ENCODE data around the gene MRPL49.
A peak's percentile ranks its signal among the peaks of the same experiment; 100 is the strongest.

Gene MRPL49

DNA sequence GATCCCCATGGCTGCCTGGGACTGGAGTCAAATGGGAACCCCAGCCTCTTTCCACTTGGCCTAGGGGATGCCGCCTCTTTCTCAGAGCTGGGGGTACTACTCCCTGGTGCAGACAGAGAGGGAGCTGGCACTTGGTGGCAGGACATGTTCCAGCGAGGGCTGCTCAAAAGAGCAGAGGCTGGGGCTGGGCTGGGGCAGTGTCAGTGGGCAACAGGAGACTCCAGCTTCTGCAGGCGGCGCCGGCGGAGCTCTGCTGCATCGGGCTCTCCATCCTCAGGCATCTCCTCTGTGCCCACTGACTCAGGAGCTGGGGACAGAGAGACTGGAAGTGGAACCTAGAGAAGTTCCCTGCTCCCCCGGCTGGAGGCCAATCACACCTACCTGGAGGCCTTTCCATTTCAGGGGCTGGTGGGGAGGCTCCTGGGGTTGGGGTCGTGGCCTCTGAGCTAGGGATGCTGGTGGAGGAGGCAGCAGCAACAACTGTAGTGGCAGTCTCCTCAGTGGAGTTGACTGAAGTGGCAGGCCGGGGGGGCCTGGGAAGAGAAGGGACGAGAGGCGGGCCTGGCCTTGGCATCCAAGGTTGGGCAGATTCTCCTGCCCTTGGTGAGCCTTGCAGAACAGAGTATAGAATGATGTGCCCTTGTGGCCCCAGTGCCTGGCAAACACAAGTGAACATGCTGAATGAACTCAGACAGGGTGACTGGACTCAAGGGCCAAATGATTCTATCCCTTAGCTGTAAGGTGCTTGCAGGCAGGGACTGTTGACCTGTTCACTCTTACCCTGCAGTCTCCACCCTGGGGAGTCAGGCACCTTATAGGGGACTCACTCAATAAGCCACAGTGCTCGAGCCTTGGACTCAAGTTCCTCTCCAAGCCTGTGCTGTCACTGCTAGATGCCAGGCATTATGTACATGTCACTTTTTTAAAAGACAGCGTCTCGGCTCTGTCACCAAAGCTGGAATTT, 6.3 kb downstream of the MRPL49 start:
- Histone ChIP-seq H3K36me3 (ENCODE audit: control insufficient read depth in 2 of 2, insufficient read depth in 2 of 2, low read length in 2 of 2) (peaks cover 70 to 86% of the 10 kb centered on the region in 2 donors), H3K27ac (ENCODE audit: low read depth in 2 of 2, low read length in 2 of 2) (no peak overlapping the region), H3K4me1 (ENCODE audit: control insufficient read depth in 2 of 2, insufficient read depth in 2 of 2, low read length in 2 of 2) (peaks cover 11 to 12% of the 10 kb centered on the region in 2 donors), H3K9ac (ENCODE audit: low read depth in 1 of 2, low read length in 2 of 2) (no peak overlapping the region), H3K4me3 (ENCODE audit: low read length in 2 of 2) (no peak overlapping the region), H3K9me3 (ENCODE audit: control insufficient read depth in 2 of 2, low read length in 2 of 2) (no peaks in the 10 kb centered on the region), H3K27me3 (ENCODE audit: control insufficient read depth in 2 of 2, insufficient read depth in 2 of 2, low read length in 2 of 2) (no peaks in the 10 kb centered on the region)

DNA sequence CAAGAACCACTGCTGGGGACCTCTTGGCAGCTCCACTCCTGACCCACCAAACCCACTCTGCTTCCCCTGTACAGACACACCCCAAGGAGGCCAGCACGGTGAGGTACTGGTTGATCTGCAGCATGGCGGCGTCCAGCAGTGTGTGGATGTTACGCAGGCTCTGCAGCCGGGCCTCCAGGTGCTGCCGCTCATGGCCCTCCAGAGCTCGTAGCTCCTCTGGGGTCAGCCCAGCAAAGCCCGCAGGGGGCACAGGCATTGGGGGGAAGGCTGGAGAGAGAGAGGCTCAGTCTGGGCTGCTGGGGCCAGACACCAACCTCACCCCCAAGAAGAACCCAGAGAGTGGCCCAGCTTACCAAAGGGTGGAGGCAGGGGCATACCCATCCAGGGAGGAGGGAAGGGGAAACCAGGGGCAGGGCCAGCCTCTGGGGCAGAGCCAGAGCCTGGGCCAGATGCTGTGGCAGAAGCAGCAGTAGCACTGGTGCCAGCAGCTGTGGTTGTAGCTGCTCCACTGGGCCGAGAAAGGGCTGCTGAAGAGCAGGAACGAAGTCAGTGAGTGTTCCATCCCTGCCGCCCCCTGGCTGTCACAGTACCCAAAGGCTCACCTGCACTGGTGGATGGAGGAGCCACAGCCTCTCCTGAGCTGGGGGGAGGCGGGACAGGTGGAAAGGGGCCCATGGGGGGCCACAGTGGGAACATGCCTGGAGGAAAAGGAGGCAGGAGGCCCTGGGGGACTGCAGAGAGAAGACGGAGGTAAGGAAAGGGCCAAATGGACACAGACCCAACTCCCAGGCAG, 7.7 kb downstream of the MRPL49 start:
- peaks cover 13 to 14% of the 10 kb centered on the region in 2 donors for H3K4me1 ChIP-seq (ENCODE audit: control insufficient read depth in 2 of 2, insufficient read depth in 2 of 2, low read length in 2 of 2)
- H3K9me3 ChIP-seq (ENCODE audit: control insufficient read depth in 2 of 2, low read length in 2 of 2), result no peaks in the 10 kb centered on the region
- no peak overlapping the region for H3K9ac ChIP-seq (ENCODE audit: low read depth in 1 of 2, low read length in 2 of 2)
- H3K27me3 ChIP-seq (ENCODE audit: control insufficient read depth in 2 of 2, insufficient read depth in 2 of 2, low read length in 2 of 2), result no peaks in the 10 kb centered on the region
- H3K4me3 ChIP-seq (ENCODE audit: low read length in 2 of 2), result no peak overlapping the region
- peaks cover 64 to 79% of the 10 kb centered on the region in 2 donors for H3K36me3 ChIP-seq (ENCODE audit: control insufficient read depth in 2 of 2, insufficient read depth in 2 of 2, low read length in 2 of 2)
- H3K27ac ChIP-seq (ENCODE audit: low read depth in 2 of 2, low read length in 2 of 2), result no peak overlapping the region

DNA sequence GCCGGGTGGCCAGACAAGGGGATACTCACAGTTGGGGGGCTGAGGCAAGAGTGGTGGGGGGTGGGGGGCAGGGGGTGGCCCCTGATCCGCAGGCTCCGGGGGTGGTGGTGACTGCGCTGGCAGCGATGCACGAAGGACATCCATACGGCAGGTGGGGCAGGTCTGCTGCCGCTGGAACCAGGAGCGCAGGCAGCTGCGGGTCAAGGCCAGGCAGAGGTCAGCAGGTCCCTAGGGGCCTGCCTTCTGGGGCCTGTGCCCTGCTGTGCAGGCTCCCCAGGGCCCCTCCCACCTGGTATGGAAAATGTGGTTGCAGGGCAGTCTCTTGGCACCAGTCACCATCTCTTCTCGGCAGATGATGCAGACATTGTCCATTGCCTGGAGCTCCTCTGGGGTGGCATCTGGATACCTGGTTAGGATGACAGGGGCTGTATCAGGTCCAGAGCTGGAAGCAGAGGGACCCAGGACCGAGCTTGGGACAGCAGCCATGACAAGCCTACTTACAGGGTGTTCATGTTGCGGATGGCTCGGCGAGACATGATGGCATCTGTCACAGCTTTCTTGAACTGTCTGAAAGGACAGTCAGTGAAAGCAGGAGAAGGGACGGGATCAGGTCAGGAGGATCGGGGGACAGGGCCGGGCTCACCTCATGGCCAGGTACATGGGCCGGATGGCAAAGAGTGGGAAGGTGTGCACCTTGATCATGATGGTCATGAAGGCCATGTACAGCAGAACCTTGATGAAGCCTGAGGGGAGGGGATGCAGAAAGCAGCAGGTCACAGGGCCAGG, 8.7 kb downstream of the MRPL49 start:
- peaks cover 21% of the 10 kb centered on the region in 2 donors for H3K4me1 ChIP-seq (ENCODE audit: control insufficient read depth in 2 of 2, insufficient read depth in 2 of 2, low read length in 2 of 2)
- no peaks in the 10 kb centered on the region for H3K27me3 ChIP-seq (ENCODE audit: control insufficient read depth in 2 of 2, insufficient read depth in 2 of 2, low read length in 2 of 2)
- no peak overlapping the region for H3K27ac ChIP-seq (ENCODE audit: low read depth in 2 of 2, low read length in 2 of 2)
- no peaks in the 10 kb centered on the region for H3K9me3 ChIP-seq (ENCODE audit: control insufficient read depth in 2 of 2, low read length in 2 of 2)
- no peak overlapping the region for H3K9ac ChIP-seq (ENCODE audit: low read depth in 1 of 2, low read length in 2 of 2)
- H3K4me3 ChIP-seq (ENCODE audit: low read length in 2 of 2), result no peak overlapping the region
- peaks cover 58 to 69% of the 10 kb centered on the region in 2 donors for H3K36me3 ChIP-seq (ENCODE audit: control insufficient read depth in 2 of 2, insufficient read depth in 2 of 2, low read length in 2 of 2)

DNA sequence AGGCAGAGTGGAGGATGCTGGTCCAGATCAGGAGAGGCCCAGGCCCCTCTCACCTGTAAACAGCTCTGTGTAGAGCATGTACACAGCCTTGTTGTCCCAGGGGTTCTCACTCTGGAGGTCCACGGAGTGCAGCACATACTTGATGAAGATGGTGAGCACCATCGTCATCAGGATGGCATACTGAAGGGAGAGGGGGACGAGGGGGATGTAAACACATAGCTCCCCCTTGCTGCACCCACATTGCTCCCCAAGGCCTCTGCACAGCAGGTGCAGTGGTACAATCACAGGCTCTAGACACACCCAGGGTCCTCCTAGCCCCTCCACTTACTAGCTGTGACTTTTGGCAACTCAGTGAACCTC, 9.3 kb downstream of the MRPL49 start:
- H3K4me3 ChIP-seq (ENCODE audit: low read length in 2 of 2), result no peak overlapping the region
- no peaks in the 10 kb centered on the region for H3K27me3 ChIP-seq (ENCODE audit: control insufficient read depth in 2 of 2, insufficient read depth in 2 of 2, low read length in 2 of 2)
- peaks cover 26 to 27% of the 10 kb centered on the region in 2 donors for H3K4me1 ChIP-seq (ENCODE audit: control insufficient read depth in 2 of 2, insufficient read depth in 2 of 2, low read length in 2 of 2)
- no peak overlapping the region for H3K9ac ChIP-seq (ENCODE audit: low read depth in 1 of 2, low read length in 2 of 2)
- H3K27ac ChIP-seq (ENCODE audit: low read depth in 2 of 2, low read length in 2 of 2), result no peak overlapping the region
- peaks cover 56 to 64% of the 10 kb centered on the region in 2 donors for H3K36me3 ChIP-seq (ENCODE audit: control insufficient read depth in 2 of 2, insufficient read depth in 2 of 2, low read length in 2 of 2)
- no peaks in the 10 kb centered on the region for H3K9me3 ChIP-seq (ENCODE audit: control insufficient read depth in 2 of 2, low read length in 2 of 2)

DNA sequence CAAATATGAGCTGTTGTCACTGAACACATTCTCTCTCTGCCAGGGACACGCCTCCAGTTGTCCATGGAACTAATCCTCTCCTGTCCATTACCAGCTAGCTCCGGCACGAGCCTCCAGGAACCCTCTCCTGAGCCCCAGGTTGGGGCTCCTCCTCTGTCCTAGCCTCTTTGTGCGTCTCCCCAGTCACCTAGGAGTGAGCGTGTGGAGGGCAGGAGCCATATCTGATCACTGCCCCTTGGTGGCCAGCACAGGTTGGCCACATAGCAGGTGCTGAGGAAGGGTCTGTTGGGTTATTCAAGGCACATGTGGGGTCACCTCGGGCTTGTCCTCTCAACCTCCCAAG, 9.7 kb downstream of the MRPL49 start:
- H3K27me3 ChIP-seq (ENCODE audit: control insufficient read depth in 2 of 2, insufficient read depth in 2 of 2, low read length in 2 of 2), result no peaks in the 10 kb centered on the region
- H3K27ac ChIP-seq (ENCODE audit: low read depth in 2 of 2, low read length in 2 of 2), result peak overlapping the region in 1 of 2 donors; percentile 24
- no peak overlapping the region for H3K9ac ChIP-seq (ENCODE audit: low read depth in 1 of 2, low read length in 2 of 2)
- peaks cover 51 to 59% of the 10 kb centered on the region in 2 donors for H3K36me3 ChIP-seq (ENCODE audit: control insufficient read depth in 2 of 2, insufficient read depth in 2 of 2, low read length in 2 of 2)
- H3K4me3 ChIP-seq (ENCODE audit: low read length in 2 of 2), result no peak overlapping the region
- peaks cover 30 to 32% of the 10 kb centered on the region in 2 donors for H3K4me1 ChIP-seq (ENCODE audit: control insufficient read depth in 2 of 2, insufficient read depth in 2 of 2, low read length in 2 of 2)
- no peaks in the 10 kb centered on the region for H3K9me3 ChIP-seq (ENCODE audit: control insufficient read depth in 2 of 2, low read length in 2 of 2)

DNA sequence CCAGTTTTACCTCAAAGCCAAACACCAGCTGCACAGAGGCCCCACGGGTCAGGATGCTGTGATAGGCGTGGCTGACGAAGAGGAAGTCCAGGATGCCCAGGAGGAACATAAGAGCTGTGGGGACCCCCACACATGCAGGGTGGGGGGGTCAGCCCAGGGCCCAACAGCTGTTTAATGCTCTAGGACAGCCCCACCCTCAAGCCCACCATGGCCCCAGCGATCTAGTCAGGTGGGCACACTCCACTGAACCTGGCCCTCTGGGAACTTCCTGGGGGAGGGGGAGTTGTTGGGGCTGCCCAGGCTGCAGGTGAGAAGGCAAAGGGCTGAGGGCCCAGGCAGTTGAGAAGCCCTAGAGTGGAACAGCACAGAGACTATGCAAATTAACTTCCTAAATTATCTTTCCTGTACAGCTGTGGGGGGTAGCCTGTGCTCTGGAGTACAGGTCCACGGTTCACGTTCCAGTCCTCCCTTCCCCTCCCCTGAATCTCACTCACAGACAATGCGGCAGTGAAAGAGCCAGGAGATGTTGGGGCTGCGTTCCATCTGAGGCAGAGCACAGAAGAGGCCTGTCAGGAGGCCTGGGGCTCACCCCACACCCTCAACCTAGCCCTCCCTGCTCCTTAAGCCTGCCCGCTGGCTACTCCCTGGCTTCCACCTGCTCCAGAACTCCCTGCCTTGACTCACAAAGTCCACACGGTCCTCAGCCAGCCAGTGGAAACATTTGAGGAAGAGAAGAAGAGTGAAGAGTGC, 10.3 kb downstream of the MRPL49 start:
- H3K27me3 ChIP-seq (ENCODE audit: control insufficient read depth in 2 of 2, insufficient read depth in 2 of 2, low read length in 2 of 2), result no peaks in the 10 kb centered on the region
- no peaks in the 10 kb centered on the region for H3K9me3 ChIP-seq (ENCODE audit: control insufficient read depth in 2 of 2, low read length in 2 of 2)
- H3K36me3 ChIP-seq (ENCODE audit: control insufficient read depth in 2 of 2, insufficient read depth in 2 of 2, low read length in 2 of 2), result peaks cover 49 to 54% of the 10 kb centered on the region in 2 donors
- H3K27ac ChIP-seq (ENCODE audit: low read depth in 2 of 2, low read length in 2 of 2), result peak overlapping the region in 1 of 2 donors; percentile 100
- peak overlapping the region; percentile 81 to 92 for H3K4me3 ChIP-seq (ENCODE audit: low read length in 2 of 2)
- H3K4me1 ChIP-seq (ENCODE audit: control insufficient read depth in 2 of 2, insufficient read depth in 2 of 2, low read length in 2 of 2), result peaks cover 30 to 37% of the 10 kb centered on the region in 2 donors
- H3K9ac ChIP-seq (ENCODE audit: low read depth in 1 of 2, low read length in 2 of 2), result peak overlapping the region in 1 of 2 donors; percentile 98

DNA sequence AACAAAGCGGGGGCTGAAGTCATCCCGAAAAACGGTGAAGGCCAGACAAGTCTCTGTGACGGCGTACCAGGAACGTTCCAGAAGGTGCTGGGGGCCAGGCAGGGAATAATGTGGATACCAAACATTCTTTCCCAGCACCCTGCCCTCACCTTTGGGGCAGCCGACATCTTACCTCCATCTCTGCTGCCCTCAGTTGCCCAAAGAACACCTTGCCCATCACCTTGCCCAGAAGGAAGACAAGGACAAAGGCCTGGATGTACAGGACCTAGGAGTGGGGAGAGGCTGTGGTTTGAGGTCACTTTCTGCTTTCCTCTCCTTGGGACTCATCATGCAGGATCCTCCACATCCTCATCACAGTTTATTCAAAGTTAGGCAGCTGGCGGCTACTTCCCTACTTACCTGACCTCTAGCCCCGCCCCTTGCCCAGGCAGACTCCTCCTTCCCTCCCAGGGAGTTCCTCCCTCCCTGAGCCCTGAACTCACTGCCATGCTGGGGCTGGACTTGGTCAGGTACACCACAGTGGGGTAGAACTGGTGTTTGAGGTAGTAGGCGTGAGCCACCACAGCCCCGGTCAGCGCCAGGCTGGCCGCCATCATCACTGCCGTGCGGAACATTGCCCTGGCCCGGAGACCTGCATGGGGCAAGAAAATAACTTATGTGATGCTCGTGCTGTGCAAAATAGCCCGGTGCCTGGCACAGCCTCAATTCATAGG, 11.0 kb downstream of the MRPL49 start:
- Histone ChIP-seq H3K27me3 (ENCODE audit: control insufficient read depth in 2 of 2, insufficient read depth in 2 of 2, low read length in 2 of 2) (no peaks in the 10 kb centered on the region), H3K9me3 (ENCODE audit: control insufficient read depth in 2 of 2, low read length in 2 of 2) (no peaks in the 10 kb centered on the region), H3K36me3 (ENCODE audit: control insufficient read depth in 2 of 2, insufficient read depth in 2 of 2, low read length in 2 of 2) (peaks cover 44 to 47% of the 10 kb centered on the region in 2 donors), H3K4me3 (ENCODE audit: low read length in 2 of 2) (peak overlapping the region; percentile 81 to 92), H3K27ac (ENCODE audit: low read depth in 2 of 2, low read length in 2 of 2) (peak overlapping the region; percentile 97 to 100), H3K9ac (ENCODE audit: low read depth in 1 of 2, low read length in 2 of 2) (peak overlapping the region; percentile 96 to 98), H3K4me1 (ENCODE audit: control insufficient read depth in 2 of 2, insufficient read depth in 2 of 2, low read length in 2 of 2) (peaks cover 30 to 38% of the 10 kb centered on the region in 2 donors)

DNA sequence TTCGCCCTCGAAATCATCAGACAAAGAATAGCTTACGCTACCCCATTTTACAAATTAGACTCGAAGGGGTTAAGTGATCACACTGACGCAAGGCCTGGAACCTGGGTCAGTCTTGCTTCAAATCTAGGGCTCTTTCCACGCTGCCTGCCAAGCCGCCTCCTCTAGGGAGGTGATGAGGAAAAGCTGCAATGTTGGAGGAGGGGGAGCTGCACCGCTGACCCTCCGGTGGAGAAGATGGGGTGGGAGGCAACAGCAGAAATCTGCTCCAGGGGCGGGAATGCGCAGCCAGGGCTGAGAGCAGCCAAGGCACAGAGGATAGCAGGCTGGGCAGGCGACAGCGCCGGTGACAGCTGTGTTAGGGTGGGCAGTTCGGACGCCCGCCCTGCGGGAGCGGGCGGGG, 11.6 kb downstream of the MRPL49 start:
- Histone ChIP-seq H3K36me3 (ENCODE audit: control insufficient read depth in 2 of 2, insufficient read depth in 2 of 2, low read length in 2 of 2) (peaks cover 38 to 42% of the 10 kb centered on the region in 2 donors), H3K9ac (ENCODE audit: low read depth in 1 of 2, low read length in 2 of 2) (peak overlapping the region; percentile 96 to 98), H3K4me3 (ENCODE audit: low read length in 2 of 2) (peak overlapping the region; percentile 81 to 92), H3K27me3 (ENCODE audit: control insufficient read depth in 2 of 2, insufficient read depth in 2 of 2, low read length in 2 of 2) (no peaks in the 10 kb centered on the region), H3K9me3 (ENCODE audit: control insufficient read depth in 2 of 2, low read length in 2 of 2) (no peaks in the 10 kb centered on the region), H3K27ac (ENCODE audit: low read depth in 2 of 2, low read length in 2 of 2) (peak overlapping the region; percentile 97 to 100), H3K4me1 (ENCODE audit: control insufficient read depth in 2 of 2, insufficient read depth in 2 of 2, low read length in 2 of 2) (peaks cover 30 to 38% of the 10 kb centered on the region in 2 donors)
